Coronary artery (tissue), 2 donors: ENCODE measurements around the gene EXOSC9.

Source experiments
- DNase-seq: peaks from one replicate; pipeline ENCODE4 v3.0.0-alpha.2; 2017; ENCODE audit warnings: low spot score
- H3K27ac ChIP-seq, 2 donors: fragments of 200-600 bp; sonication (generic); one replicate each; pipeline ENCODE4 v1.5.1; 2016 to 2019
- H3K4me3 ChIP-seq: fragments of 200-600 bp; sonication (generic); 2 replicates; pipeline ENCODE4 v1.5.1; 2016; ENCODE audit warnings: mild to moderate bottlenecking, moderate library complexity
- CTCF ChIP-seq: fragments of 200-600 bp; sonication (generic); IDR thresholded peaks from one replicate; pipeline ENCODE4 v1.5.1; 2019; ENCODE audit warnings: antibody characterized with exemption

The EXOSC9 gene

DNA sequence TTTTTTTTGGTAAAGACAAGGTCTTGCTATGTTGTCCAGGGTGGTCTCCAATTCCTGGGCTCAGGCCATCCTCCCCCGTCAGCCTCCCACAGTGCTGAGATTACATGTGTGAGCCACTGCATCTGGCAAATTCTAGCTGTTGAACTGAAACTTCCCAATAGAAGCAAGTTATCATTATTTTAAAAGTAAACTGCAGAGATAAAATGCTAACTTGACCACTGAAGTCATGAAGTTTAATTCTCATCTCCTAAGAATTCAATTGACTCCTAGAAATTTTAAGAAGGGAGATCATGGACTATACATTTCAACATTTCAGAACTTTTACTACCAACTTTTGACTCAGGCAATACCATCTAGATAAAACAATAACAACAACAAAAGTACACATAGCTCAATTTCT, 11.7 kb upstream of the EXOSC9 start:
- no peak for TF ChIP-seq CTCF
- H3K27ac ChIP-seq: no peak overlapping the region
- no peak for DNase-seq
- no peak overlapping the region for H3K4me3 ChIP-seq

- H3K27ac ChIP-seq: no peak overlapping the region
- no peak for DNase-seq
- H3K4me3 ChIP-seq: no peak overlapping the region
- no peak for TF ChIP-seq CTCF
These were observed 10.9 kb upstream of the EXOSC9 start for GRCh38 chr4:121789960-121790829.

- TF ChIP-seq CTCF: no peak
- Histone ChIP-seq H3K4me3 (no peak overlapping the region), H3K27ac (no peak overlapping the region)
- no peak for DNase-seq
These were observed 10.1 kb upstream of the EXOSC9 start for GRCh38 chr4:121790976-121791375.

DNA sequence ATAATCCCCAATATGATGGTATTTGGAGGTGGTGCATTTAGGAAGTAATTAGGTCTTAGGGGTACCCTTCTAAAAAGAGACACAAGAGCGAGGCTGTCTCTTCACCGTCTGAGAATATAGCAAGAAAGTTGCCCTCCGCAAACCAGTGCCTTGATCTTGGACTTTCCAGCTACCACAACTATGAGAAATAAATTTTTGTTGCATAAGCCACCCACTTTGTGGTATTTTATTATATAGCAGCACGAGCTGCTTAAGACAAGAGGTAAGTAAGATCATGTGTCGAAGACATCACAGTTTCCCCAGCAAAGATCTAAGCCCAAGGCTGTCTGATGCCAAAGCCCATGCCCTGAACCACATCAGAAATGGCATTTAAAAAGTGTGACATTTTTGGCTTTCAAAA, 9.6 kb upstream of the EXOSC9 start:
- TF ChIP-seq CTCF: no peak
- H3K4me3 ChIP-seq: no peak overlapping the region
- H3K27ac ChIP-seq: no peak overlapping the region
- DNase-seq: no peak

GRCh38 chr4:121792966-121793365, 8.2 kb upstream of the EXOSC9 start:
- TF ChIP-seq CTCF: no peak
- Histone ChIP-seq H3K4me3 (no peak overlapping the region), H3K27ac (no peak overlapping the region)
- no peak for DNase-seq

DNA sequence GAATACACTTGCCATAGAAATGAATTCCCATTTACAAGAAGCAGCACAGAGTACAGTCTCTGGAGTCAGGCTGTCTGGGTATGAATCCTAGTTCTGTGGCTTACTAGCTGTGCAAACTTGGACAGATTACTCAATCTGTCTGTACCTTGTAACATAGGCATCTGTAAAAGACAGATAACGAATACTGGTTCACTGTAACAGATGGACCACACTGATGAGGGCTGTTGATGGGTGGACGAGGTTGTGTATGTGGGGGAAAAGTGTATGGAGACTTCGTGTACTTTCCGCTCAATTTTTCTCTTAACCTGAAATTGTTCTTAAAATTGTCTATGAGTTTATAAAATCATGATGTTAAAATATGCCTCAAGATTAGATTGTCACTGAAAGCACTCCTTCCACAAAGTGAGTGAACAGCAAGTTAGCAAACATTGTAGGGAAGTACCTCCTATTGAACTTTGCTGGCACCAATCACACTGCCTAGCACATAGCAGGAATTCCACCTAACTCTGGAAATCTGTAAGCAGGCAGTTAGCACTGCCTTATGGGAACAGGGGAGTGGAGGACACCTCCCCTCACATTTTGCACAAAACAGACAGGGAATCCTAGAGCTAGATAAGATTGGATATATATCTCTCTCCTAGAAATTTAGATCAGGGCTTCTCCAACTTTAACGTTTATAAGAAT, 6.5 kb upstream of the EXOSC9 start:
- no peak for DNase-seq
- TF ChIP-seq CTCF: no peak
- Histone ChIP-seq H3K4me3 (no peak overlapping the region), H3K27ac (no peak overlapping the region)

DNA sequence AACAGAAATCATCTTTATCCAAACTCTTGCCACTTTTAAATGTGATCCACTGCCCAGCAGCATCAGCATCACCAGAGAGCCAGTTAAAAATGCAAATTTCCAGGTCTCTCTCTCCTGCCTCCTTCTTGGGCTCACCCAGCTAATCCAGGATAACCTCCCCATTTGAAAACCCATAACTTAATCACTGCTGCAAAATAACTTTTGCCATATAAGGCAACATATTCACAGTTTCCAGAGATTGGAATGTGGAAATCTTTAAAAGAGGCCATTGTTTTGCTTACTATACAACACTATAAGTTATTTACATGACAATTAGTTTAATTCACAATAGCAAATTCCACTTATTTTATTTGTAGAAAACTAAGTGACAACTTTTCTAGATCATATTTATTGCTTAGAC, 4.8 kb upstream of the EXOSC9 start:
- TF ChIP-seq CTCF: no peak
- Histone ChIP-seq H3K27ac (no peak overlapping the region), H3K4me3 (no peak overlapping the region)
- no peak for DNase-seq
